HepG2 (cell line): Measurements from ENCODE around the gene GART. TPM values are rescaled to one million over a fixed set of nuclear protein-coding genes. Genes with fewer than 3 reads are reported as not detected.

ENCODE experiments used
- ATF4 ChIP-seq, 2 experiments: fragments of 450-650 bp in 1 of 2; sonication (generic) in 1 of 2; formaldehyde crosslinking; IDR thresholded peaks; 2 replicates each; pipeline versions ENCODE4 v1.5.0 to v1.8.0; 2020 to 2022; ENCODE audit warnings: mild to moderate bottlenecking in 1 of 2, missing genetic modification reagents in 1 of 2
- BORCS8-MEF2B ChIP-seq: sonication (generic); formaldehyde crosslinking; IDR thresholded peaks from 2 replicates; pipeline ENCODE4 v1.8.0; 2022; ENCODE audit warnings: mild to moderate bottlenecking, missing genetic modification reagents
- CENPX ChIP-seq: sonication (generic); formaldehyde crosslinking; IDR thresholded peaks from 2 replicates; pipeline ENCODE4 v1.9.0; 2021; ENCODE audit warnings: mild to moderate bottlenecking, missing genetic modification reagents, moderate library complexity
- DMAP1 ChIP-seq: IDR thresholded peaks from 2 replicates; pipeline ENCODE4 v1.6.1; 2016
- GFI1 ChIP-seq: sonication (generic); formaldehyde crosslinking; IDR thresholded peaks from 2 replicates; pipeline ENCODE4 v1.5.0; 2020; ENCODE audit warnings: missing genetic modification reagents, mild to moderate bottlenecking, borderline replicate concordance
- HDAC2 ChIP-seq: sonication (generic); formaldehyde crosslinking; IDR thresholded peaks from 2 replicates; pipeline ENCODE4 v1.4.0; 2020; ENCODE audit warnings: missing genetic modification reagents
- IRF1 ChIP-seq: sonication (generic); formaldehyde crosslinking; IDR thresholded peaks from 2 replicates; pipeline ENCODE4 v1.4.0; 2020; ENCODE audit warnings: low read depth, mild to moderate bottlenecking, missing genetic modification reagents
- MIER3 ChIP-seq: IDR thresholded peaks from 2 replicates; pipeline ENCODE4 v1.6.1; 2016; ENCODE audit warnings: missing compliant biosample characterization, borderline replicate concordance
- PPARG ChIP-seq: conservative IDR thresholded peaks from 2 replicates; pipeline ENCODE4 v1.6.1; 2016; ENCODE audit warnings: missing biosample characterization, missing genetic modification reagents
- SKIL ChIP-seq: sonication (generic); formaldehyde crosslinking; IDR thresholded peaks from 2 replicates; pipeline ENCODE4 v1.8.0; 2022; ENCODE audit warnings: missing genetic modification reagents, mild to moderate bottlenecking, moderate library complexity, borderline replicate concordance
- SMAD3 ChIP-seq: sonication (generic); formaldehyde crosslinking; IDR thresholded peaks from 2 replicates; pipeline ENCODE4 v1.4.0; 2020; ENCODE audit warnings: missing genetic modification reagents
- ZFX ChIP-seq: sonication (generic); formaldehyde crosslinking; IDR thresholded peaks from 2 replicates; pipeline ENCODE4 v1.4.0; 2020; ENCODE audit warnings: mild to moderate bottlenecking, low read depth, missing genetic modification reagents, moderate library complexity
- ZNF256 ChIP-seq: sonication (generic); formaldehyde crosslinking; conservative IDR thresholded peaks from 2 replicates; pipeline ENCODE4 v1.4.0; 2020; ENCODE audit warnings: missing genetic modification reagents
- ZNF878 ChIP-seq: sonication (generic); formaldehyde crosslinking; IDR thresholded peaks from 2 replicates; pipeline ENCODE4 v1.8.1; 2023; ENCODE audit warnings: mild to moderate bottlenecking, missing genetic modification reagents, moderate library complexity
- ZUFSP ChIP-seq: sonication (generic); formaldehyde crosslinking; IDR thresholded peaks from 2 replicates; pipeline ENCODE4 v1.9.0; 2021; ENCODE audit warnings: missing genetic modification reagents, mild to moderate bottlenecking, borderline replicate concordance
- polyA plus RNA-seq, 8 experiments: library from polyadenylated mRNA; depleted of rRNA in 3 of 8; stranded (reverse) in 7 of 8; unstranded in 1 of 8; fragments of >200 nt; fragmentation: Illumina TruSeq in 4 of 8; extraction: Trizol in 4 of 8; gene quantifications; 2 replicates each; pipeline versions ENCODE4 v1.2.1 to v1.2.3, GENCODE V29; 2011 to 2016; ENCODE audit warnings: low read depth in 4 of 8, missing spikeins in 1 of 8, mixed read lengths in 1 of 8; ENCODE audit not compliant: insufficient read depth in 1 of 8
- total RNA-seq, 5 experiments: library from RNA; depleted of rRNA; stranded (reverse); fragments of >200 nt; fragmentation: Illumina TruSeq; extraction: Trizol; gene quantifications; 2 replicates each; pipeline ENCODE4 v1.2.3, GENCODE V29; 2016; ENCODE audit warnings: low read depth in 1 of 5
- TF ChIP-seq, protein P1 (sequence below): sonication (generic); formaldehyde crosslinking; IDR thresholded peaks from 2 replicates; pipeline ENCODE4 v1.5.0; 2020; ENCODE audit warnings: missing genetic modification reagents
- TF ChIP-seq, protein P2 (sequence below): fragments of 450-650 bp; IDR thresholded peaks from 2 replicates; pipeline ENCODE4 v1.6.1; 2017; ENCODE audit warnings: mild to moderate bottlenecking

The GART gene
- total and polyA plus RNA-seq, 2 of the 13 experiments (the other 11 are each of a cell fraction or from before 2014, with no cell fraction given) = 17.9 to 109 TPM

DNA sequence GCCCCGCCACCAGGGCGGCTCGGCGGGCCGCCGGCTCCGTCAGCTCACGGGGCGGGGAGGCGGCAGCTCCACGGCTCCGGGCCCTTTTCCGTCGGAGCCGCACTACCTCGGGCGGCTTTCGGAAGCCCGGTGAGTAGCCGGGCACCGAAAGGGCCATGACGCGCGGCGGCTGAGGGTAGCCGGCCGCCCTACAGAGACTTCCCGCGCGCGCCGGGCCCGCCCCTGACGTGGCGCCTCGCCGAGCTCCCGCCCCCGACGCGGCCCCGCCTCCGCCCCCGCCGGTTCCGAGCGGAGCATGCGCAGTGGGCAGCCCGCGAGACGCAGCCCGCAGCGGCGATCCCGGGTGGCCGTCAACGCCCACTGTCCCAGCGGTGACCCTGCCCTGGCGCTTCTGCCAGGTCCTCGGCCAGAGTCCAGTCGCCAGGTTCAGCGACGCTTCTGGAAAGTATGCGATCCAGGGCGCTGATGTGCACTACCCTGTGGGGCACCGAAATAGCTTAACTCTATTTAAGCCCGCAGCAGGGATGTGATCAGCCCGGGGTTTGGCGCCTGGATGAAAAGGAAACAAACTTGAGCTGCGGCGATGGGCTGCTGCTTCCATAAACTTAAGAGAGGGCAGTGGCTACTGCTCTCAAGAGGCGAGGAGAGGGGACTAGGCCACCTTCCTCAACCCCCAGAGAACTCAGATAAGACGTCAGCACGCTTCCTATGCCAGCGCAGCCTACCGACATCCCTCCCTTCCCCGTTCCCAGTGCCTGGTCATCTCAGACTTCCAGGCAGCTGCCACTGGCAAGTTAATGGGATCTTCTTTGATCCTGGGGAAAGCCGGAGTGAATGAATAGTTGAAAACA, 46.8 kb upstream of the GART start, which contains the start of gene DONSON (continued):
- TF ChIP-seq ZUFSP (CRISPR knock-in tag) (peak; percentile 76; the same call in 1 of the 2 replicates), SMAD3 (CRISPR knock-in tag) (0 out of 2 replicates have a peak, but pooled peaks have one; percentile 14), ZNF878 (CRISPR knock-in tag) (no peak), MIER3 (CRISPR knock-in tag) (no peak), ATF4 (CRISPR knock-in tag; IDR thresholded peaks at IDR 0.05) (no peak), DMAP1 (peak; percentile 75), ZNF256 (CRISPR knock-in tag) (0 out of 2 replicates have a peak, but pooled peaks have one; percentile 21), BORCS8-MEF2B (CRISPR knock-in tag) (no peak; the same call in 1 of the 2 replicates), IRF1 (CRISPR knock-in tag) (0 out of 2 replicates have a peak, but pooled peaks have one; percentile 56), ZFX (CRISPR knock-in tag) (peak; percentile 57; the same call in 1 of the 2 replicates), SKIL (0 out of 2 replicates have a peak, but pooled peaks have one; percentile 66), CENPX (CRISPR knock-in tag) (no peak), GFI1 (no peak), PPARG (CRISPR knock-in tag) (no peak), HDAC2 (CRISPR knock-in tag) (peak; percentile 34)
- TF ChIP-seq, protein P1, sequence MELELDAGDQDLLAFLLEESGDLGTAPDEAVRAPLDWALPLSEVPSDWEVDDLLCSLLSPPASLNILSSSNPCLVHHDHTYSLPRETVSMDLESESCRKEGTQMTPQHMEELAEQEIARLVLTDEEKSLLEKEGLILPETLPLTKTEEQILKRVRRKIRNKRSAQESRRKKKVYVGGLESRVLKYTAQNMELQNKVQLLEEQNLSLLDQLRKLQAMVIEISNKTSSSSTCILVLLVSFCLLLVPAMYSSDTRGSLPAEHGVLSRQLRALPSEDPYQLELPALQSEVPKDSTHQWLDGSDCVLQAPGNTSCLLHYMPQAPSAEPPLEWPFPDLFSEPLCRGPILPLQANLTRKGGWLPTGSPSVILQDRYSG (CRISPR knock-in tag) = 0 out of 2 replicates have a peak, but pooled peaks have one; percentile 73
- TF ChIP-seq, protein P2, sequence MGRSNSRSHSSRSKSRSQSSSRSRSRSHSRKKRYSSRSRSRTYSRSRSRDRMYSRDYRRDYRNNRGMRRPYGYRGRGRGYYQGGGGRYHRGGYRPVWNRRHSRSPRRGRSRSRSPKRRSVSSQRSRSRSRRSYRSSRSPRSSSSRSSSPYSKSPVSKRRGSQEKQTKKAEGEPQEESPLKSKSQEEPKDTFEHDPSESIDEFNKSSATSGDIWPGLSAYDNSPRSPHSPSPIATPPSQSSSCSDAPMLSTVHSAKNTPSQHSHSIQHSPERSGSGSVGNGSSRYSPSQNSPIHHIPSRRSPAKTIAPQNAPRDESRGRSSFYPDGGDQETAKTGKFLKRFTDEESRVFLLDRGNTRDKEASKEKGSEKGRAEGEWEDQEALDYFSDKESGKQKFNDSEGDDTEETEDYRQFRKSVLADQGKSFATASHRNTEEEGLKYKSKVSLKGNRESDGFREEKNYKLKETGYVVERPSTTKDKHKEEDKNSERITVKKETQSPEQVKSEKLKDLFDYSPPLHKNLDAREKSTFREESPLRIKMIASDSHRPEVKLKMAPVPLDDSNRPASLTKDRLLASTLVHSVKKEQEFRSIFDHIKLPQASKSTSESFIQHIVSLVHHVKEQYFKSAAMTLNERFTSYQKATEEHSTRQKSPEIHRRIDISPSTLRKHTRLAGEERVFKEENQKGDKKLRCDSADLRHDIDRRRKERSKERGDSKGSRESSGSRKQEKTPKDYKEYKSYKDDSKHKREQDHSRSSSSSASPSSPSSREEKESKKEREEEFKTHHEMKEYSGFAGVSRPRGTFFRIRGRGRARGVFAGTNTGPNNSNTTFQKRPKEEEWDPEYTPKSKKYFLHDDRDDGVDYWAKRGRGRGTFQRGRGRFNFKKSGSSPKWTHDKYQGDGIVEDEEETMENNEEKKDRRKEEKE = no peak
